A673 (cell line): ENCODE results near the gene RAB8B. TPM values are rescaled to one million over a fixed set of nuclear protein-coding genes. Genes with fewer than 3 reads are reported as not detected.

ENCODE experiments used
- BruUV-seq: library from RNA; stranded (reverse); fragments of 400-500 nt; replicated peaks from 2 replicates; lab custom pipeline; 2021; lab: Mats Ljungman, UMichigan
- CTCF ChIA-PET: fragments of 300-600 bp; sonication (Branson Sonifier 250); formaldehyde crosslinking; loops from one replicate; lab custom pipeline; 2022; ENCODE audit warnings: antibody characterized with exemption; lab: Charles Lee
- POLR2A ChIA-PET: fragments of 300-600 bp; sonication (Branson Sonifier 250); formaldehyde crosslinking; loops from one replicate; lab custom pipeline; 2022; ENCODE audit warnings: antibody characterized with exemption; ENCODE audit not compliant: low non-redundant PET; lab: Charles Lee
- DNase-seq: peaks from one replicate; pipeline ENCODE4 v3.0.0-alpha.2; 2015; ENCODE audit warnings: low spot score
- H3K27ac ChIP-seq: fragments of 200-600 bp; sonication (generic); 2 replicates; pipeline ENCODE4 v1.5.1; 2016; ENCODE audit warnings: mixed run types, low read depth, mild to moderate bottlenecking, mixed read lengths, antibody characterized with exemption, low read length; ENCODE audit not compliant: poor library complexity, severe bottlenecking
- H3K27me3 ChIP-seq: fragments of 200-600 bp; sonication (generic); replicated peaks from 2 replicates; pipeline ENCODE4 v1.6.1; 2017; ENCODE audit warnings: mixed run types, low read depth, mild to moderate bottlenecking, mixed read lengths, antibody characterized with exemption, low read length; ENCODE audit not compliant: insufficient read depth, poor library complexity
- H3K36me3 ChIP-seq: fragments of 200-600 bp; sonication (generic); 2 replicates; pipeline ENCODE4 v1.6.1; 2016; ENCODE audit warnings: mixed run types, mild to moderate bottlenecking, mixed read lengths, antibody characterized with exemption, low read length; ENCODE audit not compliant: insufficient read depth, poor library complexity, severe bottlenecking
- H3K4me1 ChIP-seq: fragments of 200-600 bp; sonication (generic); 2 replicates; pipeline ENCODE4 v1.6.1; 2017; ENCODE audit warnings: mixed run types, mild to moderate bottlenecking, mixed read lengths, antibody characterized with exemption, low read length; ENCODE audit not compliant: insufficient read depth, poor library complexity, severe bottlenecking
- H3K4me3 ChIP-seq: fragments of 200-600 bp; sonication (generic); 2 replicates; pipeline ENCODE4 v1.5.1; 2016; ENCODE audit warnings: low read depth, mixed run types, mild to moderate bottlenecking, mixed read lengths, low read length; ENCODE audit not compliant: poor library complexity, severe bottlenecking
- H3K9me3 ChIP-seq: fragments of 200-600 bp; sonication (generic); 2 replicates; pipeline ENCODE4 v1.6.1; 2016; ENCODE audit warnings: mixed run types, low read depth, mild to moderate bottlenecking, mixed read lengths, antibody characterized with exemption, low read length; ENCODE audit not compliant: poor library complexity, severe bottlenecking
- CTCF ChIP-seq: fragments of 300-800, 200-600 bp; sonication (generic); conservative IDR thresholded peaks from 2 replicates; pipeline ENCODE4 v1.5.1; 2017; ENCODE audit warnings: low read depth, mild to moderate bottlenecking, antibody characterized with exemption, low read length, moderate library complexity, mixed read lengths
- EZH2 ChIP-seq: fragments of 200-600 bp; sonication (generic); IDR thresholded peaks from 2 replicates; pipeline ENCODE4 v1.6.1; 2017; ENCODE audit warnings: borderline replicate concordance, low read depth, mild to moderate bottlenecking, mixed read lengths, antibody characterized with exemption, low read length; ENCODE audit not compliant: poor library complexity, severe bottlenecking
- intact Hi-C: fragments of 100-400 bp; cut with micrococcal nuclease; formaldehyde crosslinking; loops from one replicate; pipeline ENCODE4 v1.10.0; 2022; ENCODE audit not compliant: unreplicated experiment
- total RNA-seq: library from RNA; stranded (reverse); gene quantifications from 2 replicates; pipeline ENCODE4 v1.2.3, GENCODE V29; 2021

Gene RAB8B
- total RNA-seq, 1 experiment from 2014 or later: 29.1 TPM

GRCh38 chr15:63221346-63221745 lies 31.9 kb downstream of the RAB8B start:
- Histone ChIP-seq H3K9me3 (no peaks in the 10 kb centered on the region), H3K36me3 (no peaks in the 10 kb centered on the region), H3K4me3 (no peak overlapping the region), H3K4me1 (peaks cover 6% of the 10 kb centered on the region), H3K27me3 (no peaks in the 10 kb centered on the region), H3K27ac (no peak overlapping the region)
- CTCF ChIA-PET: no interaction called here
- DNase-seq: no peak
- no peak for TF ChIP-seq EZH2
- TF ChIP-seq CTCF: no peak
- intact Hi-C loops: no loop called here
- POLR2A ChIA-PET: no interaction called here
- BruUV-seq: no TSS peak

- Histone ChIP-seq H3K36me3 (no peaks in the 10 kb centered on the region), H3K27me3 (no peaks in the 10 kb centered on the region), H3K4me3 (no peak overlapping the region), H3K4me1 (no peaks in the 10 kb centered on the region), H3K27ac (no peak overlapping the region), H3K9me3 (no peaks in the 10 kb centered on the region)
- no peak for TF ChIP-seq EZH2
- TF ChIP-seq CTCF: no peak
- BruUV-seq: no TSS peak
- CTCF ChIA-PET: no interaction called here
- POLR2A ChIA-PET: no interaction called here
- DNase-seq: no peak
- intact Hi-C loops: no loop called here
Measured at GRCh38 chr15:63223463-63223862, 34.1 kb downstream of the RAB8B start.

GRCh38 chr15:63225381-63225780 lies 36.0 kb downstream of the RAB8B start:
- Histone ChIP-seq H3K27ac (no peak overlapping the region), H3K27me3 (no peaks in the 10 kb centered on the region), H3K4me1 (no peaks in the 10 kb centered on the region), H3K36me3 (no peaks in the 10 kb centered on the region), H3K4me3 (no peak overlapping the region), H3K9me3 (no peaks in the 10 kb centered on the region)
- CTCF ChIA-PET: no interaction called here
- POLR2A ChIA-PET: no interaction called here
- DNase-seq: no peak
- BruUV-seq: no TSS peak
- TF ChIP-seq CTCF: no peak
- TF ChIP-seq EZH2: no peak
- intact Hi-C loops: no loop called here
